ENCODE data around the gene RIT2.

- TF ChIP-seq CTCF (IDR thresholded peaks at IDR 0.05) (no peak), POLR2AphosphoS5 (IDR thresholded peaks at IDR 0.05) (no peak)
Observed at GRCh38 chr18:43158381-43158780, 42.9 kb upstream of the RIT2 start.
